Loucy (cell line): ENCODE data around the gene SLC43A1.

Source experiments
- H2AFZ ChIP-seq: fragments of 200-600 bp; sonication (generic); 2 replicates; pipeline ENCODE4 v1.6.0; 2016; ENCODE audit warnings: antibody characterized with exemption, mild to moderate bottlenecking, low read length, moderate library complexity
- H3F3A ChIP-seq: fragments of 200-600 bp; 2 replicates; pipeline ENCODE4 v1.6.0; 2016; ENCODE audit warnings: antibody characterized with exemption, low read depth, mild to moderate bottlenecking
- H3K27me3 ChIP-seq: fragments of 200-600 bp; sonication (generic); 2 replicates; pipeline ENCODE4 v1.6.1; 2014; ENCODE audit warnings: low read length, mild to moderate bottlenecking; ENCODE audit not compliant: insufficient read depth, poor library complexity, severe bottlenecking
- H3K36me3 ChIP-seq: fragments of 200-600 bp; sonication (generic); 2 replicates; pipeline ENCODE4 v1.6.1; 2016; ENCODE audit warnings: low read length; ENCODE audit not compliant: insufficient read depth
- H3K4me1 ChIP-seq: fragments of 200-600 bp; sonication (generic); 2 replicates; pipeline ENCODE4 v1.5.1; 2014; ENCODE audit warnings: low read length, mild to moderate bottlenecking; ENCODE audit not compliant: insufficient read depth, poor library complexity, severe bottlenecking
- H3K4me2 ChIP-seq: fragments of 200-600 bp; sonication (generic); 2 replicates; pipeline ENCODE4 v1.6.0; 2014; ENCODE audit warnings: antibody characterized with exemption, low read length, low read depth, mild to moderate bottlenecking; ENCODE audit not compliant: poor library complexity, severe bottlenecking
- H3K4me3 ChIP-seq: fragments of 200-600 bp; sonication (generic); 2 replicates; pipeline ENCODE4 v1.5.1; 2014; ENCODE audit warnings: low read length, mild to moderate bottlenecking, mixed read lengths; ENCODE audit not compliant: poor library complexity, severe bottlenecking
- H3K79me2 ChIP-seq: fragments of 200-600 bp; sonication (generic); 2 replicates; pipeline ENCODE4 v1.6.1; 2014; ENCODE audit warnings: low read length; ENCODE audit not compliant: insufficient read depth
- H3K9ac ChIP-seq: fragments of 200-600 bp; sonication (generic); 2 replicates; pipeline ENCODE4 v1.6.0; 2014; ENCODE audit warnings: mild to moderate bottlenecking, low read depth, low read length, moderate library complexity; ENCODE audit not compliant: poor library complexity, severe bottlenecking
- H3K9me2 ChIP-seq: fragments of 200-600 bp; sonication (generic); replicated peaks from 2 replicates; pipeline ENCODE4 v1.6.1; 2016; ENCODE audit warnings: low read depth, low read length, mixed read lengths
- H3K9me3 ChIP-seq: fragments of 200-600 bp; sonication (generic); 2 replicates; pipeline ENCODE4 v1.6.1; 2014; ENCODE audit warnings: mild to moderate bottlenecking, antibody characterized with exemption, low read length, low read depth; ENCODE audit not compliant: insufficient read depth
- H4K20me1 ChIP-seq: fragments of 200-600 bp; sonication (generic); 2 replicates; pipeline ENCODE4 v1.6.0; 2014; ENCODE audit warnings: antibody characterized with exemption, low read length, mild to moderate bottlenecking; ENCODE audit not compliant: insufficient read depth, poor library complexity, severe bottlenecking
- CTCF ChIP-seq: fragments of 200-600 bp; sonication (generic); conservative IDR thresholded peaks from 2 replicates; pipeline ENCODE4 v1.5.1; 2014; ENCODE audit warnings: mild to moderate bottlenecking, antibody characterized with exemption, low read length
- EZH2phosphoT487 ChIP-seq: fragments of 200-600 bp; IDR thresholded peaks from 2 replicates; pipeline ENCODE4 v1.6.1; 2018; ENCODE audit warnings: antibody characterized with exemption, mild to moderate bottlenecking, moderate library complexity, borderline replicate concordance

SLC43A1 gene

GRCh38 chr11:57551941-57552340 lies 36.4 kb upstream of the SLC43A1 start:
- no peak for TF ChIP-seq CTCF
- TF ChIP-seq EZH2phosphoT487: no peak
- peaks cover 85% of the 10 kb centered on the region for H3K36me3 ChIP-seq

GRCh38 chr11:57549983-57550382 lies 34.5 kb upstream of the SLC43A1 start:
- Histone ChIP-seq H2AFZ (no peak overlapping the region), H3K4me2 (no peak overlapping the region), H4K20me1 (no peaks in the 10 kb centered on the region), H3F3A (no peaks in the 10 kb centered on the region), H3K9me3 (no peaks in the 10 kb centered on the region), H3K9me2 (no peaks in the 10 kb centered on the region), H3K27me3 (no peaks in the 10 kb centered on the region), H3K36me3 (peaks cover 68% of the 10 kb centered on the region), H3K4me3 (no peak overlapping the region), H3K9ac (no peak overlapping the region), H3K79me2 (no peaks in the 10 kb centered on the region), H3K4me1 (no peaks in the 10 kb centered on the region)
- TF ChIP-seq CTCF (no peak), EZH2phosphoT487 (no peak)

More at GRCh38 chr11:57551941-57552340, 36.4 kb upstream of the SLC43A1 start:
- no peaks in the 10 kb centered on the region for H3K4me1 ChIP-seq
- H3K4me2 ChIP-seq: no peak overlapping the region
- no peaks in the 10 kb centered on the region for H3K9me2 ChIP-seq
- no peak overlapping the region for H2AFZ ChIP-seq
- no peaks in the 10 kb centered on the region for H3K9me3 ChIP-seq
- H3K4me3 ChIP-seq: no peak overlapping the region
- no peaks in the 10 kb centered on the region for H3F3A ChIP-seq
- H3K79me2 ChIP-seq: no peaks in the 10 kb centered on the region
- no peak overlapping the region for H3K9ac ChIP-seq
- H3K27me3 ChIP-seq: no peaks in the 10 kb centered on the region
- no peaks in the 10 kb centered on the region for H4K20me1 ChIP-seq

- H2AFZ ChIP-seq: no peak overlapping the region
- H3K9ac ChIP-seq: no peak overlapping the region
- no peaks in the 10 kb centered on the region for H3F3A ChIP-seq
- H3K27me3 ChIP-seq: no peaks in the 10 kb centered on the region
- no peaks in the 10 kb centered on the region for H3K4me1 ChIP-seq
- no peaks in the 10 kb centered on the region for H3K9me3 ChIP-seq
- H3K9me2 ChIP-seq: no peaks in the 10 kb centered on the region
- H3K79me2 ChIP-seq: no peaks in the 10 kb centered on the region
- H3K36me3 ChIP-seq: peaks cover 48% of the 10 kb centered on the region
- H3K4me2 ChIP-seq: no peak overlapping the region
- H3K4me3 ChIP-seq: no peak overlapping the region
- TF ChIP-seq CTCF (no peak), EZH2phosphoT487 (no peak)
- H4K20me1 ChIP-seq: no peaks in the 10 kb centered on the region
Measured at GRCh38 chr11:57547854-57548377, 32.4 kb upstream of the SLC43A1 start.
